ENCODE measurements around the gene FNDC8.
"Not testable (repeated sequence)": the region's sequence is repeated elsewhere in the genome, so short reads cannot be mapped to it uniquely, and the experiment has no call there.

Gene FNDC8

DNA sequence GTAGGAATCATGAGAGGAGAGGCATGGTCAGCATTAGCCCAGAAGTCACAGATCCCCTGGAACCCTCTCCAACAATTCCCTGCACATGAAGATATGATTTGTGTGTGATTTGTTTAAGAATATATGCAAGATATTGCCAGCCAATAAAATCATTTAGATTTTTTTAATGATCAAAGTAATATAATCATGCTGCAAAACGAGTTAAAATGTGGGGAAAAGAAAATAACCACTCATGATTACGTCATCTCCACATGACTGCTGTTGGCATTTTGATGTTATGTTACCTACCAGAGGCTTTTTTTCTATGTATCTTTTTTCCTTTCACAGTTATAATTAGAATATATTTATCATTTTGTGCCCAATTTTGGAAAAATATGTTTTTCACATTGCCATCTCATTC lies 50.4 kb downstream of the FNDC8 start:
- DNase-seq (ENCODE audit: low spot score) = no peak

DNA sequence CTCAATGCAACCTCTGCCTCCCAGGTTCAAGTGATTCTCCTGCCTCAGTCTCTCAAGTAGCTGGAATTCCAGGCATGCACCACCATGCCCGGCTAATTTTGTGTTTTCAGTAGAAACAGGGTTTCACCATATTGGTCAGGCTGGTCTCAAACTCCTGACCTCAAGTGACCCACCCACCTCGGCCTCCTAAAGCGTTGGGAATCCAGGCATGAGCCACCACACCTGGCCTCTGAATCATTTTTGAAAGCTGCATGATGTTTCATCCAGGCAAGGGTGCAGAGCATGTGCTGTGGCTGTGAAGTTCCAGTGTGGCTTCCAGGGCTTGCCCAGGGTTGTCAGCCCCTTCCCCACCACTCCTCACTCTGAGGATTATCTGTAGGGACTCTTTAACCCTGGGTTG lies 50.9 kb downstream of the FNDC8 start:
- not testable (repeated sequence) for DNase-seq (ENCODE audit: low spot score)

DNA sequence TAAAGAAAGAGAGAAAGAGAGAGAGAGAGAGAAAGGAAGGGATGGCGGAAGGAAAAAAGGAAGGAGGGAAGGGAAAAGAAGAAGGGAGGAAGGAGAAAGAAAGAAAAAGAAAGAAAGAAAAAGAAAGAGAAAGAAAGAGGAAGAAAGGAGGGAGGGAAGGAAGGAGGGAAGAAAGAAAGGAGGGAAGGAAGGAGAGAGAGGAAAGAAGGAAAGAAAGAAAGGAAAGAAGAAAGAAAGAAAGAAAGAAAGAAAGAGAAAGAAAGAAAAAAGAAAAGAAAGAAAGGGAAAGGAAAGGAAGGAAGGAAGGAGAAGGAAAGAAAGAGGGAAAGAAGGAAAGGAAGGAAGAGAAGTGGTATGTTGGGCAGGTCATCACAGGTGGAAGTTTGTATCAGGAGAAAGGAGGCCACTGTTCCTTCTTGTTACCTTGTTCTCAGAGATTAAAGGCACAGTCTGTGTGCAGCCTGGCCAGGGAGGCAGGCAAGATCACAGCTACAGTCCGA lies 53.5 kb downstream of the FNDC8 start:
- no peak for DNase-seq (ENCODE audit: low spot score)

DNA sequence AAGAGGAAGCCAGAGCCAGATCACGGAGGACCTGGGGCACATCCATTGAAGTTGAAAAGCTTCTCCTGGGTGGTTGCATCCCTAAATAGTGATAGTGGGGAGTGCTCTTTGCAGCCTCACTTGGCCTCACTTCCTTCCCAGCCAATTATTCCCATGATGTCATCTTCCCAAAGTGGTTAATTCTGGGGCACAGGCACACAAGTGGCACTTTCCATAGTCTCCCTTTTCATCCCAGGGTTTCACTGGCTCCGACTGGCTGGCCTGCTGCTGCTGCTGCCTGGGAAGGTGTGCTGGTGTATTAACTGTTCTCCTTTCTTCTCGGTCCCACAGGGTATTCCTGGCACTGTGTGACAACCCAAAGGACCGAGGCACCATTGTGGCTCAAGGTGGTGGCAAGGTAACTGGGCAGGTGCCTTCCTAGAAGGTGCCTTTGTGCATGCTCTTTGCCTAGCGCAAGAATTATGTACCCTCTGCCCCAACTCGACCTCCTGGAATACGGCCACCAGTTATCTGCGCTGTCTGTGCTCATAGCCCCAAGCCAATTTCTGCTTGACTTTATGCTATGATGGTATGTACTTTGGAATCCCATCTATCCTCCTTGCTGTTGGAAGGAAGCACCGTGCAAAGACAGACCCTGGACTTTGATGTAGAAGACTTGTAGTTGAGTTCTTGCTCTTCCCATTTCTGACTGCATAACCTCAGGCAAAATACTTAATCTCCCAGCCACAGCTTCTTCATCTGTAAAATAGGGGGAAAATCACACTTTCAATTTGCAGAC lies 54.4 kb downstream of the FNDC8 start:
- no peak for DNase-seq (ENCODE audit: low spot score)

DNA sequence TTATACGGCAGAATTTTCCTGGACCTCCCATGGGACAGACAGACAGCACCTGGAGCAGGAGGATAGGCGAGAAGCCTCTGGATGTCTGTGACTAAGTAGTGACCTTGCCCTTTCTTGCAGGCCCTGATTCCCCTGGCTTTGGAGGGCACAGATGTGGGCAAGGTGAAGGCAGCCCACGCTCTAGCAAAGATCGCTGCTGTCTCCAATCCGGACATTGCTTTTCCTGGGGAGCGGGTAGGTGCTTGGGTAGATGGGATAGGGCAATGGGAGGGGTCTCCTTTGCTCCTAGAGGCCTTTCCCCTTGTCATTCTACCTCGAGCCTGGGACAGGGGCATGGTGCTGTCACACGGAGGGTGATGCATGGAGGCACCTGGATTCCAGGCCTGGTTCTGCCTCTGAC lies 55.5 kb downstream of the FNDC8 start:
- DNase-seq (ENCODE audit: low spot score) = no peak

DNA sequence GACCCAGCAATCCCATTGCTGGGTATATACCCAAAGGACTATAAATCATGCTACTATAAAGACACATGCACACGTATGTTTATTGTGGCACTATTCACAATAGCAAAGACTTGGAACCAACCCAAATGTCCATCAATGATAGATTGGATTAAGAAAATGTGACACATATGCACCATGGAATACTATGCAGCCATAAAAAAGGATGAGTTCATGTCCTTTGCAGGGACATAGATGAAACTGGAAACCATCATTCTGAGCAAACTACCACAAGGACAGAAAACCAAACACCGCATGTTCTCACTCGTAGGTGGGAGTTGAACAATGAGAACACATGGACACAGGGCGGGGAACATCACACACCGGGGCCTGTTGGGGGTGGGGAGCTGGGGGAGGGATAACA lies 58.0 kb downstream of the FNDC8 start:
- not testable (repeated sequence) for DNase-seq (ENCODE audit: low spot score)
